Karpas-422 (cell line): ENCODE results near the gene STXBP6. TPM values are rescaled to one million over a fixed set of nuclear protein-coding genes. Genes with fewer than 3 reads are reported as not detected.

Experiments
- DNase-seq: peaks from one replicate; pipeline ENCODE4 v3.0.0-alpha.2; 2015
- H2AFZ ChIP-seq: fragments of 200-600 bp; sonication (generic); 2 replicates; pipeline ENCODE4 v1.6.1; 2014; ENCODE audit warnings: antibody characterized with exemption, low read length, mixed read lengths
- H3K27ac ChIP-seq: fragments of 200-600 bp; sonication (generic); 2 replicates; pipeline ENCODE4 v1.5.1; 2014; ENCODE audit warnings: mild to moderate bottlenecking, low read length, moderate library complexity
- H3K27me3 ChIP-seq: fragments of 200-600 bp; sonication (generic); 2 replicates; pipeline ENCODE4 v1.6.1; 2014; ENCODE audit warnings: low read length, mixed read lengths
- H3K36me3 ChIP-seq: fragments of 200-600 bp; sonication (generic); 2 replicates; pipeline ENCODE4 v1.6.1; 2014; ENCODE audit warnings: low read length, mixed read lengths; ENCODE audit not compliant: insufficient read depth
- H3K4me1 ChIP-seq: fragments of 200-600 bp; sonication (generic); 2 replicates; pipeline ENCODE4 v1.6.1; 2014; ENCODE audit warnings: mild to moderate bottlenecking, low read length, mixed read lengths
- H3K4me2 ChIP-seq: fragments of 200-600 bp; sonication (generic); 2 replicates; pipeline ENCODE4 v1.6.1; 2014; ENCODE audit warnings: low read length, low read depth, mild to moderate bottlenecking; ENCODE audit not compliant: poor library complexity, severe bottlenecking
- H3K4me3 ChIP-seq: fragments of 200-600 bp; sonication (generic); 2 replicates; pipeline ENCODE4 v1.5.1; 2014; ENCODE audit warnings: mild to moderate bottlenecking, antibody characterized with exemption, low read length, mixed read lengths
- H3K79me2 ChIP-seq: fragments of 200-600 bp; sonication (generic); 2 replicates; pipeline ENCODE4 v1.6.1; 2014; ENCODE audit warnings: mild to moderate bottlenecking, low read length, mixed read lengths
- H3K9ac ChIP-seq: fragments of 200-600 bp; sonication (generic); 2 replicates; pipeline ENCODE4 v1.6.0; 2014; ENCODE audit warnings: low read length
- H3K9me2 ChIP-seq: fragments of 200-600 bp; sonication (generic), shearing (Covaris generic); replicated peaks from 2 replicates; pipeline ENCODE4 v1.6.0; 2014; ENCODE audit warnings: mild to moderate bottlenecking, low read length, moderate library complexity; ENCODE audit not compliant: insufficient read depth
- H3K9me3 ChIP-seq: fragments of 300-700, 200-600 bp; sonication (generic); 2 replicates; pipeline ENCODE4 v1.6.1; 2014; ENCODE audit warnings: low read length, mixed read lengths
- H4K20me1 ChIP-seq: fragments of 200-600 bp; sonication (generic); 2 replicates; pipeline ENCODE4 v1.6.1; 2014; ENCODE audit warnings: mild to moderate bottlenecking, antibody characterized with exemption, low read length, low read depth; ENCODE audit not compliant: insufficient read depth
- total RNA-seq: library from RNA; depleted of rRNA; stranded (reverse); fragments of >200 nt; shearing (Covaris generic); gene quantifications from 2 replicates; pipeline ENCODE4 v1.2.3, GENCODE V29; 2014; ENCODE audit warnings: low replicate concordance

Gene STXBP6
- total RNA-seq, 1 experiment from 2014 or later = 1.3 TPM

DNA sequence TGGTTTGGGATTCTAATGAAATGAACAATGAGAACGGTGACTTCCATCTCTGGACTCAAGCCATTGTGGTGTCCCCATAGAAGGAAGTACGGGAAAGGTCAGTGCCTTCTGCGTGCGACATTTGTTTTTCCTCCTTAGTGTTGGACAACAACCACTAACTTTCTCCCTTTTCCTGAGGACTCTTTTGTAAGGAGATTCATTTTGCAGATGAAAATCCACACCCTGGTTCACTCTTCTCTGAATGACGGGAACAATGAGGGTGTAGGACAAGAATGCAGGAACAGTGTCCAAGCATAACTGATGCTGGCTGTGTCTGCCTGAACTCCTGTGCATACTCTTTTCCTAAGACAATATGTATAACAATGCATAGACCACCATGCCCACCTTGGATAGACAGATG lies 176.4 kb downstream of the STXBP6 start:
- no peaks in the 10 kb centered on the region for H3K27me3 ChIP-seq
- H3K4me1 ChIP-seq = no peaks in the 10 kb centered on the region
- no peaks in the 10 kb centered on the region for H4K20me1 ChIP-seq
- no peaks in the 10 kb centered on the region for H3K36me3 ChIP-seq
- no peak overlapping the region for H2AFZ ChIP-seq
- H3K4me3 ChIP-seq = no peak overlapping the region
- H3K4me2 ChIP-seq = no peak overlapping the region
- DNase-seq = no peak
- H3K79me2 ChIP-seq = no peaks in the 10 kb centered on the region
- no peaks in the 10 kb centered on the region for H3K9me2 ChIP-seq
- H3K27ac ChIP-seq = no peak overlapping the region
- no peak overlapping the region for H3K9ac ChIP-seq
- 0 out of 2 replicates have a peak, but pooled peaks cover 4% of the 10 kb centered on the region for H3K9me3 ChIP-seq

DNA sequence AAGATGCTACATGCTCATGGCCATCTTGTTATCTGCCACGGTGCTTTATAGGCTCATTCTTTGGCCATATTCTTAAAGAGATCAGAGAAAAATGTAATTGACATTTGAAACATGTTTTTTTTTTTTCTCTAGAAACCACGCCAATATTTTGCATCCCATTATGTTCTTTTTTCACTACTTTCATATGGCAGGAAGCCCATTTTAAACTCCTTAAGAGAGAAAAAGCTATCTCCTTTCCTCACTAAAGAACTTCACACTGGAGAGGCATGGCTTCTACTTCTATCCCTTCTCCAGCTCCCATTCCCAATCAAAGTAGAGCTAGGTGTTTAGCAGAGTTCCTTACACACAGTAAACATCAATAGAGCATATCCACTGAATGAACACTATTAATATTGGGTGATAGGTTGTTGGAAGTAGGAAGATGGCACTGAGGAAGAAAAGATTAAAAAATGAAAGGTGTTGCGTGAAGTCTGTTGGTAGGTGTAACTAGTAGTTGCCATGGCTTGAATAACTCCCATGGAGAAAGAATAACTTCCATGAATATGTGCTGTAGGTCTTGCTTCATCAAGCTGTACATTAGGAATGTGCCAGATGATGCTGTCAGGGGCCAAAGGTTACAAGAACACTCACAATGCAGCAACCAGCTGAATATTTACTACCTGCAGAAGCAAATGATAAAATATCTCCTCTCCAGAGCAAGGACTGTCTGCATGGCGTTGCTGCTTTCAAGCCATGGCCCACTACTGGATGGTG lies 178.8 kb downstream of the STXBP6 start:
- H3K27me3 ChIP-seq = no peaks in the 10 kb centered on the region
- H3K4me1 ChIP-seq = no peaks in the 10 kb centered on the region
- no peaks in the 10 kb centered on the region for H3K9me2 ChIP-seq
- no peak overlapping the region for H3K27ac ChIP-seq
- no peak overlapping the region for H3K9ac ChIP-seq
- DNase-seq = no peak
- no peaks in the 10 kb centered on the region for H3K36me3 ChIP-seq
- 0 out of 2 replicates have a peak, but pooled peaks cover 4% of the 10 kb centered on the region for H3K9me3 ChIP-seq
- H4K20me1 ChIP-seq = no peaks in the 10 kb centered on the region
- H3K4me3 ChIP-seq = no peak overlapping the region
- no peaks in the 10 kb centered on the region for H3K79me2 ChIP-seq
- H3K4me2 ChIP-seq = no peak overlapping the region
- no peak overlapping the region for H2AFZ ChIP-seq

- no peak overlapping the region for H3K9ac ChIP-seq
- H3K9me2 ChIP-seq = no peaks in the 10 kb centered on the region
- H3K36me3 ChIP-seq = no peaks in the 10 kb centered on the region
- H3K4me1 ChIP-seq = no peaks in the 10 kb centered on the region
- no peak for DNase-seq
- H4K20me1 ChIP-seq = no peaks in the 10 kb centered on the region
- no peaks in the 10 kb centered on the region for H3K79me2 ChIP-seq
- H3K27me3 ChIP-seq = no peaks in the 10 kb centered on the region
- no peak overlapping the region for H2AFZ ChIP-seq
- H3K9me3 ChIP-seq = 0 out of 2 replicates have a peak, but pooled peaks cover 4% of the 10 kb centered on the region
- H3K4me2 ChIP-seq = no peak overlapping the region
- no peak overlapping the region for H3K27ac ChIP-seq
- H3K4me3 ChIP-seq = no peak overlapping the region
Measured at GRCh38 chr14:24868389-24868788, 181.6 kb downstream of the STXBP6 start.

DNA sequence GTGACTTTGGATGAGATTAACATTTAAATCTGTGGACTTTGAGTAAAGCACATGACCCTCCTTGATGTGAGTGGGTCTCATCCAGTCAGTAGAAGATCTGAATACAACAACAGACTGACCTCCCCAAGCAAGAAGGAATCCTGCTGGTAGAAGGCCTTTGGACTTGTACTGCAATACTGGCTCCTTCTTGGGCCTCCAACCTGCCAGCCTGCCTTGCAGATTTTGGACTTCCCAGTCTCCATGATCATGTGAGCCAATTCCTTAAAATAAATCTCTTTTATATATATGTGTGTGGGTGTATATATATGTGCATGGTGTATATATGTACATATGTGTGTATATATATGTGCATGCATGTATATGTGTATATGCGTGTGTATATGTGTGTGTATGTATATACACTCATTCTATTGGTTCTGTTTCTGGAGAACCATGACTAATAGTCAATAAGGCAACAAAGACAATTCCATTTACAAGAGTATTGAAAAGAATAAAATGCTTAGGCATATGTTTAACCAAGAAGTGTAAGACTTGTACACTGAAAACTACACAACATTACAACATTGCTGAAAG lies 183.8 kb downstream of the STXBP6 start:
- DNase-seq = no peak
- no peak overlapping the region for H2AFZ ChIP-seq

DNA sequence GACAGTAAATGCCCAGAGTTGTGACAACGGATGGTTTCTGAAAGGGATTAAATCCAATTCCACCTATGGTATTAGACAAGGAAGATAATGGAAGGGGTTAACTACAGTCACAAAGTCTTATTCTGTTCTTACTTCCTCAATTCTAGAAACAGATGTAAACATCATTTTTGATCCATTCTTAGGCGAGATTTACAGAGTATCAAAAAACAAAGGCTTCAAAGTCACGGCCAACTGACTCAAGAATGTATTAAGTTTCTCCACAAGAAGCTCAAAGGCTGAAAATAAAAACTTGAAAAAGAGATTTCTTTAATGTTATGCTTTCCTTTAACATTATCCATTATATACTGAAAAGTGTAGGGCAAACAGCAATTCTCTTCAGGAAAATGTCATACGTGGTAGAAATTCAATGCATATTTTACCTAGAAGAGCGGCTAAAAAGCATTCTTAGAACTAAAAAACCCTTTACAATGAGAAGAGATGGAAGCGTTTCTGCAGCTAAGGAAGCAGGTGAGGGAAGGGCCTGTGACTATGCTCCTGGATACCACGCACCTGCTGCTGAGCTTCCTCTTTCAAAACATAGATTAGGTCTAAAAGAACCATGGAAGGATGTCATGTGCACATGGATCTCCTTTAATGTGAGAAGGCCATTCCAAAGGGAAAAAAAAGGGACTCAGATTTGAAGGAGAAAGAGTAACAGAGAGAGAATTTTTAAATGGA lies 185.8 kb downstream of the STXBP6 start:
- H2AFZ ChIP-seq = no peak overlapping the region
- H3K4me1 ChIP-seq = no peaks in the 10 kb centered on the region
- no peak for DNase-seq
- no peaks in the 10 kb centered on the region for H3K27me3 ChIP-seq
- H3K9me3 ChIP-seq = no peaks in the 10 kb centered on the region
- H3K4me3 ChIP-seq = no peak overlapping the region
- no peaks in the 10 kb centered on the region for H3K79me2 ChIP-seq
- H3K9me2 ChIP-seq = no peaks in the 10 kb centered on the region
- H3K36me3 ChIP-seq = no peaks in the 10 kb centered on the region
- H3K27ac ChIP-seq = no peak overlapping the region
- H3K4me2 ChIP-seq = no peak overlapping the region
- no peak overlapping the region for H3K9ac ChIP-seq
- no peaks in the 10 kb centered on the region for H4K20me1 ChIP-seq

More for the DNA sequence above, 183.8 kb downstream of the STXBP6 start:
- Histone ChIP-seq H3K27me3 (no peaks in the 10 kb centered on the region), H3K36me3 (no peaks in the 10 kb centered on the region), H3K27ac (no peak overlapping the region), H3K79me2 (no peaks in the 10 kb centered on the region), H3K4me2 (no peak overlapping the region), H3K4me3 (no peak overlapping the region), H3K9me3 (0 out of 2 replicates have a peak, but pooled peaks cover 4% of the 10 kb centered on the region), H4K20me1 (no peaks in the 10 kb centered on the region), H3K4me1 (no peaks in the 10 kb centered on the region), H3K9me2 (no peaks in the 10 kb centered on the region), H3K9ac (no peak overlapping the region)

DNA sequence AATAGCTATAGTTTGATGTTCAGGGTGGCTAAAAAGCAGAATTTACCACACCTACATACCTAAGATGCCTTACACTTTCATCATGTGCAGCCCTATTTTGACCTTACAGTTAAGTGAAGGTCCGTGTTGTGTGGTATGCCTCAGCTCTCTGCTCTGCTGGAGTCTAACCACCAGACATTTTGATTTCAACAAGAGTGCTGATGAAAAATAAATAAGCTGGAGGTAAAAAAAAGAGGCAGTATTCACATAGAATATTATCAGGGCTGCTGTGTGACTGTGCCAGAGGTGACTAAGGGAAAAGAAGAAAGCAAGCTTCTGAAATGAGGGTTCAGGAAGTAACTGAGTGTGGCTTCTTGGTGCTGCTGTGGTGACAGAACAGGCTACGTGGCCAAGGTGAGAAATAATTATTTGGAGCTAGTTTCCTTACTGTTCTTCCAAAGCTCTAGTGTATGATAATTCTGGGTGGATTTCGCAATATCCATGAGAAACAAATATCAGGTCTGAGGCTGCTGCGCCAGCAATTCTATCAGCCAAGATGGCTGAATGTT lies 188.8 kb downstream of the STXBP6 start:
- DNase-seq = no peak
- Histone ChIP-seq H3K79me2 (no peaks in the 10 kb centered on the region), H2AFZ (no peak overlapping the region), H3K4me1 (no peaks in the 10 kb centered on the region), H3K9me2 (no peaks in the 10 kb centered on the region), H3K27me3 (no peaks in the 10 kb centered on the region), H3K36me3 (no peaks in the 10 kb centered on the region), H3K27ac (no peak overlapping the region), H3K9me3 (no peaks in the 10 kb centered on the region), H3K4me3 (no peak overlapping the region), H4K20me1 (no peaks in the 10 kb centered on the region), H3K4me2 (no peak overlapping the region), H3K9ac (no peak overlapping the region)

- Histone ChIP-seq H3K9me2 (no peaks in the 10 kb centered on the region), H3K4me3 (no peak overlapping the region), H3K27me3 (no peaks in the 10 kb centered on the region), H2AFZ (no peak overlapping the region), H3K4me1 (no peaks in the 10 kb centered on the region), H3K27ac (no peak overlapping the region), H3K36me3 (no peaks in the 10 kb centered on the region), H3K4me2 (no peak overlapping the region), H4K20me1 (no peaks in the 10 kb centered on the region), H3K79me2 (no peaks in the 10 kb centered on the region), H3K9me3 (no peaks in the 10 kb centered on the region), H3K9ac (no peak overlapping the region)
- DNase-seq = no peak
Measured at GRCh38 chr14:24859559-24859958, 190.4 kb downstream of the STXBP6 start.

DNA sequence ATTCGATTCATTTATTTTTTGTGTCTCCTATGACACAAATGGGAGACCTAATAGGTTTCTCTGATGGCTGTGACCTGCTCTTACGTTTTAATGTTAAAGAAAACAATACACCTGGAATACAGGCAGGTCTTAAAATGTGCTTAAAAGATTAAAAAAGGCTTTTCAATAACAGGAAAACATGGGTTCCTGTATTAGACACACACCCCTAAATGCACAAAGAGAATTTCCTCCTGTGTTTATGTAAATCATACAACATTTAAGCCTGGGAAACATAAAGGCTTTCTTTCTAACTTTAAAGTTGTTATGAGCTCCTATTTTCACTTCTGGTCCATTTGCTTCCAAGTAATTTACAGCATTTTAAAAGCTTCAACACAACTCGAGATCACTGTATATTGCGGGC lies 191.3 kb downstream of the STXBP6 start:
- no peaks in the 10 kb centered on the region for H3K27me3 ChIP-seq
- H3K36me3 ChIP-seq = no peaks in the 10 kb centered on the region
- H3K4me3 ChIP-seq = no peak overlapping the region
- H3K9me3 ChIP-seq = no peaks in the 10 kb centered on the region
- DNase-seq = no peak
- no peaks in the 10 kb centered on the region for H3K4me1 ChIP-seq
- H4K20me1 ChIP-seq = no peaks in the 10 kb centered on the region
- H3K9me2 ChIP-seq = no peaks in the 10 kb centered on the region
- no peaks in the 10 kb centered on the region for H3K79me2 ChIP-seq
- H3K4me2 ChIP-seq = no peak overlapping the region
- H3K27ac ChIP-seq = no peak overlapping the region
- no peak overlapping the region for H2AFZ ChIP-seq
- no peak overlapping the region for H3K9ac ChIP-seq
